Pancreas (tissue), 10 donors: ENCODE data around the gene RPRD2. TPM values are rescaled to one million over a fixed set of nuclear protein-coding genes. Genes with fewer than 3 reads are reported as not detected.

Experiments used
- ATAC-seq, 4 donors: fragments of 200-7000 bp; cut with Tn5 transposase; one replicate each; pipeline versions ENCODE4 v1.8.0 to v1.9.1; 2020; ENCODE audit warnings: mild to moderate bottlenecking in 4 of 4, moderate library complexity in 4 of 4
- DNase-seq, 6 donors: peaks; one replicate each; pipeline ENCODE4 v3.0.0-alpha.2; 2020
- FAIRE-seq: peaks from 2 replicates; lab custom pipeline; 2012; peaks lifted over from hg19 to GRCh38; lab: Jason Lieb, UNC
- H3K27ac ChIP-seq, 4 donors: fragments of 200-600 bp; sonication (generic); 1 replicate in 3 of 4; 2 replicates in 1 of 4; pipeline versions ENCODE4 v1.5.0 to v1.8.0; 2020
- H3K27me3 ChIP-seq, 4 donors: fragments of 200-600 bp; one replicate each; pipeline ENCODE4 v1.8.0; 2021
- H3K36me3 ChIP-seq, 3 donors: fragments of 200-600 bp; sonication (generic) in 1 of 3; one replicate each; pipeline versions ENCODE4 v1.5.0 to v1.8.0; 2020 to 2021
- H3K4me1 ChIP-seq, 3 donors: fragments of 200-600 bp; one replicate each; pipeline ENCODE4 v1.8.0; 2021
- H3K4me3 ChIP-seq, 4 donors: fragments of 200-600 bp; sonication (generic) in 2 of 4; one replicate each; pipeline versions ENCODE4 v1.5.0 to v1.8.0; 2020 to 2021
- H3K9me3 ChIP-seq, 4 donors: fragments of 200-600 bp; one replicate each; pipeline ENCODE4 v1.8.0; 2021
- CTCF ChIP-seq, 4 donors: fragments of 200-600 bp; sonication (generic) in 3 of 4; IDR thresholded peaks; one replicate each; pipeline versions ENCODE4 v1.5.0 to v1.8.0; 2021; ENCODE audit warnings: antibody characterized with exemption in 4 of 4
- WGBS, 2 donors: extraction: QIAGEN DNeasy Blood & Tissue Kit; methylation state at CpG; one replicate each; pipeline ENCODE4 v1.1.7; 2013; 5-methylcytosine and 5-hydroxymethylcytosine counted together
- intact Hi-C, 3 donors: fragments of 100-400 bp; cut with DNase I; formaldehyde crosslinking; loops; one replicate each; pipeline versions ENCODE4 v1.11.1 to v1.14.2; 2022
- polyA plus RNA-seq, 2 donors: library from polyadenylated mRNA; stranded (reverse); fragments of 200-250 nt; gene quantifications; one replicate each; pipeline ENCODE4 v1.2.3, GENCODE V29; 2013
- total RNA-seq, 6 donors: library from RNA; stranded (reverse); fragmentation: NEBNext Ultra II Directional in 4 of 6; extraction: Animal tissue kit (Norgen Biotek cat#: 25700) in 4 of 6; gene quantifications; one replicate each; pipeline versions ENCODE4 v1.2.1 to v1.2.4, GENCODE V29; 2021 to 2023
- donor health status: healthy with polysubstance abuse.
- donor health status: DM: no; HTN: no; CAD: no; lungs with moderate emphysema.
- donor health status: DM: no; HTN: no; CAD: no.
- donor health status: control.
- donor health status: control.
- donor health status: Bipolar disorder and iron deficiency.
- donor health status: DM: yes; HTN: yes; CAD: no.
- donor health status: DM: no; HTN: no; CAD: no.
- donor health status: DM: no; HTN: no; CAD: no.
- donor health status: DM: yes; HTN: yes; CAD: no.

Gene RPRD2
- total and polyA plus RNA-seq, 8 donors: 5.2 to 22.3 (median 14.1) TPM

- Histone ChIP-seq H3K4me1 (peaks cover 0 to 12% (median 7%) of the 10 kb centered on the region in 3 donors), H3K9me3 (no peaks in the 10 kb centered on the region), H3K4me3 (peak overlapping the region; percentile 40 to 68 (median 56)), H3K27ac (peak overlapping the region; percentile 94 to 99 (median 98)), H3K27me3 (no peaks in the 10 kb centered on the region), H3K36me3 (no peaks in the 10 kb centered on the region)
- DNase-seq (peak; percentile 77 to 91 (median 80)), ATAC-seq (peak; percentile 36 to 57 (median 46)), FAIRE-seq (no peak)
- WGBS, 2 donors: 1% methylated on average over 50 of the region's 50 CpGs
- TF ChIP-seq CTCF (IDR thresholded peaks at IDR 0.05): no peak
- intact Hi-C loops: no loop called here
Measured at GRCh38 chr1:150364231-150365003, 470 bp downstream of the RPRD2 start.

- Histone ChIP-seq H3K9me3 (no peaks in the 10 kb centered on the region), H3K36me3 (no peaks in the 10 kb centered on the region), H3K27me3 (no peaks in the 10 kb centered on the region), H3K4me1 (peaks cover 0 to 12% (median 7%) of the 10 kb centered on the region in 3 donors), H3K27ac (peak overlapping the region; percentile 94 to 99 (median 98)), H3K4me3 (peak overlapping the region; percentile 40 to 68 (median 56))
- no peak for TF ChIP-seq CTCF (IDR thresholded peaks at IDR 0.05)
- ATAC-seq: no peak
- DNase-seq: no peak
- 0% methylated on average over 3 of the region's 3 CpGs for WGBS, 2 donors
- intact Hi-C loops: no loop called here
- no peak for FAIRE-seq
Measured at GRCh38 chr1:150365941-150366340, 2.0 kb downstream of the RPRD2 start.

GRCh38 chr1:150366416-150367296 lies 2.7 kb downstream of the RPRD2 start:
- Histone ChIP-seq H3K4me3 (peak overlapping the region; percentile 40 to 68 (median 56)), H3K4me1 (peaks cover 0 to 12% (median 7%) of the 10 kb centered on the region in 3 donors), H3K9me3 (no peaks in the 10 kb centered on the region), H3K27me3 (no peaks in the 10 kb centered on the region), H3K36me3 (no peaks in the 10 kb centered on the region), H3K27ac (peak overlapping the region; percentile 94 to 99 (median 98))
- no peak for FAIRE-seq
- DNase-seq: no peak
- no peak for ATAC-seq
- intact Hi-C loops: no loop called here
- no peak for TF ChIP-seq CTCF (IDR thresholded peaks at IDR 0.05)
- 8 to 9% methylated on average over 12 of the region's 12 CpGs for WGBS, 2 donors

- no peak for TF ChIP-seq CTCF (IDR thresholded peaks at IDR 0.05)
- ATAC-seq (no peak), DNase-seq (no peak), FAIRE-seq (no peak)
- no peak overlapping the region for H3K27ac ChIP-seq
- H3K4me3 ChIP-seq: no peak overlapping the region
- intact Hi-C loops: no loop called here
- 92% methylated on average over 8 of the region's 8 CpGs for WGBS, 2 donors
- H3K4me1 ChIP-seq: peaks cover 5 to 26% (median 20%) of the 10 kb centered on the region in 3 donors
- H3K27me3 ChIP-seq: no peaks in the 10 kb centered on the region
- H3K36me3 ChIP-seq: no peaks in the 10 kb centered on the region
- H3K9me3 ChIP-seq: no peaks in the 10 kb centered on the region
Measured at GRCh38 chr1:150371110-150371509, 7.2 kb downstream of the RPRD2 start.
